Stimulated activated CD8-positive, alpha-beta memory T cell treated with anti-CD3 and anti-CD28 coated beads, Interleukin-12 subunit alpha, Interleukin-12 subunit beta, amount 100 ng/mL, for 24 hours (primary cell): ENCODE results near the gene CCDC15.
"Not testable (repeated sequence)": the region's sequence is repeated elsewhere in the genome, so short reads cannot be mapped to it uniquely, and the experiment has no call there.

Source experiments
- DNase-seq: peaks from one replicate; pipeline ENCODE4 v3.0.0-alpha.2; 2020; ENCODE audit errors: extremely low read depth

The CCDC15 gene

GRCh38 chr11:124988063-124988462, 34.1 kb downstream of the CCDC15 start:
- no peak for DNase-seq

- no peak for DNase-seq
Measured at GRCh38 chr11:125001079-125001778, 47.2 kb downstream of the CCDC15 start.

- no peak for DNase-seq
Measured at GRCh38 chr11:125001849-125002248, 47.8 kb downstream of the CCDC15 start.

GRCh38 chr11:125005491-125005890, 51.5 kb downstream of the CCDC15 start:
- no peak for DNase-seq

- no peak for DNase-seq
Measured at GRCh38 chr11:125016413-125016812, 62.4 kb downstream of the CCDC15 start.

GRCh38 chr11:125020342-125020741, 66.3 kb downstream of the CCDC15 start:
- no peak for DNase-seq

GRCh38 chr11:125022551-125022950, 68.5 kb downstream of the CCDC15 start:
- no peak for DNase-seq

GRCh38 chr11:125025968-125026367, 72.0 kb downstream of the CCDC15 start:
- DNase-seq: no peak

- not testable (repeated sequence) for DNase-seq
Measured at GRCh38 chr11:125029431-125029830, 75.4 kb downstream of the CCDC15 start.

- no peak for DNase-seq
Measured at GRCh38 chr11:125036933-125037332, 82.9 kb downstream of the CCDC15 start.

GRCh38 chr11:125049164-125049792, 95.3 kb downstream of the CCDC15 start:
- DNase-seq: no peak

GRCh38 chr11:125052047-125052446, 98.0 kb downstream of the CCDC15 start:
- no peak for DNase-seq

GRCh38 chr11:125053167-125053566, 99.2 kb downstream of the CCDC15 start:
- DNase-seq: no peak

- DNase-seq: no peak
Measured at GRCh38 chr11:125055107-125055715, 101.2 kb downstream of the CCDC15 start.

GRCh38 chr11:125056111-125056510, 102.1 kb downstream of the CCDC15 start:
- DNase-seq: not testable (repeated sequence)

GRCh38 chr11:125056931-125057692, 103.1 kb downstream of the CCDC15 start:
- DNase-seq: no peak

GRCh38 chr11:125057693-125058016, 103.7 kb downstream of the CCDC15 start:
- no peak for DNase-seq

GRCh38 chr11:125061281-125061680, 107.3 kb downstream of the CCDC15 start:
- no peak for DNase-seq

GRCh38 chr11:125062218-125062930, 108.4 kb downstream of the CCDC15 start:
- no peak for DNase-seq

- peak; percentile 7 for DNase-seq
Measured at GRCh38 chr11:125062931-125063428, 109.0 kb downstream of the CCDC15 start, which contains the start of gene SLC37A2. Gene SLC37A2, plus strand, starts transcription at chr11:125063305. Its CDS starts 63 bp downstream, at chr11:125063368.

GRCh38 chr11:125063429-125064043, 109.5 kb downstream of the CCDC15 start:
- no peak for DNase-seq
